Activated CD4-positive, alpha-beta memory T cell treated with anti-CD3 and anti-CD28 coated beads, Interleukin-2, amount 10 ng/mL, durations not matched to agents 7 days and 5 days (primary cell): ENCODE results near the gene NYAP1. TPM values are rescaled to one million over a fixed set of nuclear protein-coding genes. Genes with fewer than 3 reads are reported as not detected.
"Not testable (repeated sequence)": the region's sequence is repeated elsewhere in the genome, so short reads cannot be mapped to it uniquely, and the experiment has no call there.

Experiments used
- CTCF ChIA-PET: fragments of 350-600 bp; sonication (Branson Sonifier 250); formaldehyde crosslinking; loops from one replicate; lab custom pipeline; 2021; ENCODE audit warnings: antibody characterized with exemption, inconsistent platforms; lab: Charles Lee
- POLR2A ChIA-PET: fragments of 350-600 bp; sonication (Branson Sonifier 250); formaldehyde crosslinking; loops from one replicate; lab custom pipeline; 2021; ENCODE audit warnings: antibody characterized with exemption; lab: Charles Lee
- DNase-seq: peaks from one replicate; pipeline ENCODE4 v3.0.0-alpha.2; 2020
- H3K27ac Mint-ChIP-seq: one replicate; pipeline ENCODE4 v1.8.0; 2021; ENCODE audit warnings: mild to moderate bottlenecking, mixed read lengths
- H3K27me3 Mint-ChIP-seq: one replicate; pipeline ENCODE4 v1.8.0; 2021; ENCODE audit warnings: mixed read lengths
- H3K36me3 Mint-ChIP-seq: one replicate; pipeline ENCODE4 v1.8.0; 2021; ENCODE audit warnings: low read depth, mixed read lengths
- H3K4me1 Mint-ChIP-seq: one replicate; pipeline ENCODE4 v1.8.0; 2021; ENCODE audit warnings: mixed read lengths
- H3K4me3 Mint-ChIP-seq: one replicate; pipeline ENCODE4 v1.8.0; 2021; ENCODE audit warnings: mild to moderate bottlenecking, mixed read lengths
- H3K9me3 Mint-ChIP-seq: one replicate; pipeline ENCODE4 v1.8.0; 2021; ENCODE audit warnings: mixed read lengths
- total RNA-seq, 2 experiments: library from RNA; stranded (reverse); gene quantifications; one replicate each; pipeline ENCODE4 v1.2.3, GENCODE V29; 2021

Gene NYAP1
- total RNA-seq, 2 experiments from 2014 or later, result 0.05 to 0.13 TPM

DNA sequence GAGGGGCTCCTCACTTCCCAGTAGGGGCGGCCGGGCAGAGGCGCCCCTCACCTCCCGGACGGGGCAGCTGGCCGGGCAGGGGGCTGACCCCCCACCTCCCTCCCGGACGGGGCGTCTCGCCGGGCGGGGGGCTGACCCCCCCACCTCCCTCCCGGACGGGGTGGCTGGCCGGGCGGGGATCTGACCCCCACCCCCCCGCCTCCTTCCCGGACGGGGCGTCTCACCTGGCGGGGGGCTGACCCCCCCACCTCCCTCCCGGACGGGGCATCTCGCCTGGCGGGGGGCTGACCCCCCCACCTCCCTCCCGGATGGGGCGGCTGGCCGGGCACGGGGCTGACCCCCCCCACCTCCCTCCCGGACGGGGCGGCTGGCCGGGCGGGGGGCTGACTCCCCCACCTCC is 39.5 kb downstream of the NYAP1 start:
- DNase-seq, H3K4me1 Mint-ChIP-seq, H3K27me3 Mint-ChIP-seq, H3K36me3 Mint-ChIP-seq, H3K4me3 Mint-ChIP-seq, H3K9me3 Mint-ChIP-seq, H3K27ac Mint-ChIP-seq, POLR2A ChIA-PET, CTCF ChIA-PET: not testable (repeated sequence)

DNA sequence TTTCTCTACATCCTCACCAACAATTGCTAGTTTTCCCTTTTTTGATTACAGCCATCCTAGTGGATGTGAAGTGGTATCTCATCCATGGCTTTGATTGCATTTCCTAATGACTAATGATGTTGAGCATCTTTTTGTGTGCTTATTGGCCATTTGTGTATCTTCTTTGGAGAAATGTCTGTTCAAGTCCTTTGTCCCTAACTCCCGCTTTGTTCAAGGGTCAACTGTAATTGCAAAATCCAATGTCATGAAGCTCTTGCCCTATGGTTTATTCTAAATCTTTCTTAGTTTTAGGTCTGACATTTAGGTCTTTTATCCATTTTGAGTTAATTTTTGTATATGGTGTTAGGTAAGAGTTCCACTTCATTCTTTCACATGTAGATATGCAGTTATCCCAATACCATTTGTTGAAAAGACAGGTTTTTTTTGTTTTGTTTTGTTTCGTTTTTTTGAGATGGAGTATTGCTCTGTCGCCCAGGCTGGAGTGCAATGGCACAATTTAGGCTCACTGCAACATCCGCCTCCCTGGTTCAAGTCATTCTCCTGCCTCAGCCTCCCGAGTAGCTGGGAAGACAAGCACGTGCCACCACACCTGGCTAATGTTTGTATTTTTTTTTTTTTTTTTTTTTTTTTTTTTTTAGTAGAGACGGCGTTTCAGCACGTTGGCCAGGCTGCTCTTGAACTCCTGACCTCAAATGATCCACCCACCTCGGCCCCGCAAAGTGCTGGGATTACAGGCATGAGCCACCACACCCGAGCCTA is 44.6 kb downstream of the NYAP1 start:
- not testable (repeated sequence) for H3K4me1 Mint-ChIP-seq, H3K4me3 Mint-ChIP-seq, DNase-seq, H3K36me3 Mint-ChIP-seq, H3K27ac Mint-ChIP-seq, H3K27me3 Mint-ChIP-seq, H3K9me3 Mint-ChIP-seq
- POLR2A ChIA-PET, result interaction anchor here (1.5 kb wide), 1 partner anchor 11 kb away, joined by 5 read pairs; the partner anchor contains the start of gene AGFG2
- CTCF ChIA-PET, result interaction anchor here (1.8 kb wide), 1 partner anchor 31 kb away, joined by 12 read pairs; no protein-coding TSS in a partner anchor

DNA sequence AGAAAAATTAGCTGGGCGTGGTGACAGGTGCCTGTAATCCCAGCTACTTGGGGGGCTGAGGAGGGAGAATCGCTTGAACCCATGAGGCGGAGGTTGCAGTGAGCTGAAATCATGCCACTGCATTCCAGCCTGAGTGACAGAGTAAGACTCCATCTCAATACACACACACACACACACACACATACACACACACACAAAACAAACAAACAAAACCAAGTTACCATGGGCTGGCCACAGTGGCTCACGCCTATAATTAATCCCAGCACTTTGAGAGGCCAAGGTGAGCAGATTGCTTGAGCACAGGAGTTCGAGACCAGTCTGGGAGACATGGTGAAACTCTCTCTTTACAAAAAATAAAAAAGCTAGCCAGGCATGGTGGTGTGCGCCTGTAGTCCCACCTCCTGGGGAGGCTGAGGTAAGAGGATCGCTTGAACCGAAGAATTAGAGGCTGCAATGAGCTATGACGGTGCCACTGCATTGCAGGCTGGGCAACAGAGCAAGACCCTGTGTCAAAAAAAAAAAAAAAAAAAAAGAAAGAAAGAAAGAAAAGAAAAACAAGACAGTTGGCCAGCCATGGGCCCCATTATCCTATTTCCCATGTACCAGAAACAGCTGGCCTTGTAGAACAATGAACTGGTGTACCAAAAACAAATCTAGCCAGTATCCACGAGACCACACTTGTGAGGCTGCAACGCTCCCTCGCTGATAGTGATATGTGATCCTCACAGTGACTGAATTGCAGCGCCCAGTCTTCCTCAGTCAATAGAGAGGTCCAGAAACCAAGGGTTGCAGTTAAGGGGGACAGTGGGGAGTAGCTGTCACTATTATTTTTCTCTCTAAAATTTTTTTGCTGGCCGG is 48.7 kb downstream of the NYAP1 start:
- no peaks in the 10 kb centered on the region for H3K36me3 Mint-ChIP-seq
- DNase-seq, result no peak
- H3K27ac Mint-ChIP-seq, result no peak overlapping the region
- POLR2A ChIA-PET, result interaction anchor here (1.3 kb wide), 1 partner anchor 17 kb away, joined by 3 read pairs; no protein-coding TSS in a partner anchor
- no peaks in the 10 kb centered on the region for H3K27me3 Mint-ChIP-seq
- CTCF ChIA-PET, result interaction anchor here (1.6 to 2.3 kb wide), 2 partner anchors 16 to 28 kb away, joined by 4 to 7 read pairs; no protein-coding TSS in a partner anchor
- no peak overlapping the region for H3K4me3 Mint-ChIP-seq
- H3K9me3 Mint-ChIP-seq, result no peaks in the 10 kb centered on the region
- H3K4me1 Mint-ChIP-seq, result peaks cover 8% of the 10 kb centered on the region

DNA sequence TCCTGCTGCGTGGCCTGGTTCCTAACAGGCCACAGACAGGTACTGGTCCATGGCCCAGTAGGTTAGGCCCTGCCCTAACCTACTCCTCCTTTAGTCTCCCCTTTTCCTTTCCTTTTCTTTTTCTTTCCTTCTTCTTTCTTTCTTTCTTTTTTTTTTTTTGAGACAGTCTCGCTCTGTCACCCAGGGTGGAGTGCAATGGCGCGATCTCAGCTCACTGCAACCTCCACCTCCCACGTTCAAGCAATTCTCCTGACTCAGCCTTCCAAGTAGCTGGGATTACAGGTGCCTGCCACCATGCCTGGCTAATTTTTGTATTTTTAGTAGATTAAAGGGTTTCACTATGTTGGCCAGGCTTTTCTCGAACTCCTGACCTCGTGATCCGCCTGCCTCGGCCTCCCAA is 52.3 kb downstream of the NYAP1 start:
- H3K9me3 Mint-ChIP-seq, H3K27me3 Mint-ChIP-seq, DNase-seq, H3K36me3 Mint-ChIP-seq, H3K4me3 Mint-ChIP-seq, CTCF ChIA-PET, H3K27ac Mint-ChIP-seq: not testable (repeated sequence)
- H3K4me1 Mint-ChIP-seq, result peaks cover 21% of the 10 kb centered on the region
- POLR2A ChIA-PET, result interaction anchor here (0.8 kb wide), 1 partner anchor 9 kb away, joined by 3 read pairs; no protein-coding TSS in a partner anchor

DNA sequence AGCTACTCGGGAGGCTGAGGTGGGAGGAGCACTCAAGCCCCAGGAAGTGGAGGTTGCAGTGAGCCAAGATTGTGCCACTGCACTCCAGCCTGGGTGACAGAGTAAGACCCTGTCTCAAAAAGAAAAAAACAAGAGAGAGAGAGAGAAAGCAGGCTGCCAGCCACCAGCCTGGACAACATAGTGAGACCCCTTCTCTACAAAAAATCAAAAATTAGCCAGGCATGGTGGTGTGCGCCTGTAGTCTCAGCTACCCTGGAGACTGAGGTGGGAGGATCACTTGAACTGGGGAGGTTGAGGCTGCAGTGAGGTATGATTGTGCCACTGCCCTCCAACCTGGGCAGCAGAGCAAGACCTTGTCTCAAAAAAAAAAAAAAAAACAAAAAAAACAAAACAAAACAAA is 53.0 kb downstream of the NYAP1 start:
- CTCF ChIA-PET, H3K27me3 Mint-ChIP-seq, H3K27ac Mint-ChIP-seq: not testable (repeated sequence)

DNA sequence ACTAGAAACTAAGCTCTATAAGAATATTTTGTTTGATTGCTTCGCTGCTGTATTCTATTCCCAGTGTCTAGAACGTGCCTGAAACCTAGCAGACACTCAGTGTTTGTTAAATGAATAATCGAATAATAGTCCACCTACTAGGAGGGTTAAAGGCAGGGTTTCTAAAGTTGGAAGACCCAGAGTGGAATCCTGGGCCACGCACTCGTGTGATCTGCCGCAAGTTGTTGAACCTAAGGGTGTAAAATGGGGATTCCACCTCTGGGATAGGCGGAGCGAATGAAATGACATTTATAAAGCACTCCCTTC is 54.6 kb downstream of the NYAP1 start:
- POLR2A ChIA-PET, result interaction anchor here (1.0 to 3.2 kb wide), 12 partner anchors 11 to 168 kb away, joined by 3 to 32 read pairs (median 6); partner anchors contain the start of genes FBXO24, LRCH4, MEPCE and POP7
- H3K9me3 Mint-ChIP-seq, result no peaks in the 10 kb centered on the region
- no peak for DNase-seq
- H3K36me3 Mint-ChIP-seq, result peaks cover 21% of the 10 kb centered on the region
- peak overlapping the region; percentile 97 for H3K4me3 Mint-ChIP-seq
- H3K27ac Mint-ChIP-seq, result peak overlapping the region; percentile 87
- H3K4me1 Mint-ChIP-seq, result peaks cover 43% of the 10 kb centered on the region
- CTCF ChIA-PET, result interaction anchor here (1.8 to 1.9 kb wide), 2 partner anchors 26 to 56 kb away, joined by 7 to 8 read pairs; no protein-coding TSS in a partner anchor
- H3K27me3 Mint-ChIP-seq, result no peaks in the 10 kb centered on the region

More for the DNA sequence above, 53.0 kb downstream of the NYAP1 start:
- Mint-ChIP-seq H3K36me3 (peaks cover 16% of the 10 kb centered on the region), H3K4me1 (peaks cover 28% of the 10 kb centered on the region)
- DNase-seq, H3K9me3 Mint-ChIP-seq, POLR2A ChIA-PET, H3K4me3 Mint-ChIP-seq: not testable (repeated sequence)

DNA sequence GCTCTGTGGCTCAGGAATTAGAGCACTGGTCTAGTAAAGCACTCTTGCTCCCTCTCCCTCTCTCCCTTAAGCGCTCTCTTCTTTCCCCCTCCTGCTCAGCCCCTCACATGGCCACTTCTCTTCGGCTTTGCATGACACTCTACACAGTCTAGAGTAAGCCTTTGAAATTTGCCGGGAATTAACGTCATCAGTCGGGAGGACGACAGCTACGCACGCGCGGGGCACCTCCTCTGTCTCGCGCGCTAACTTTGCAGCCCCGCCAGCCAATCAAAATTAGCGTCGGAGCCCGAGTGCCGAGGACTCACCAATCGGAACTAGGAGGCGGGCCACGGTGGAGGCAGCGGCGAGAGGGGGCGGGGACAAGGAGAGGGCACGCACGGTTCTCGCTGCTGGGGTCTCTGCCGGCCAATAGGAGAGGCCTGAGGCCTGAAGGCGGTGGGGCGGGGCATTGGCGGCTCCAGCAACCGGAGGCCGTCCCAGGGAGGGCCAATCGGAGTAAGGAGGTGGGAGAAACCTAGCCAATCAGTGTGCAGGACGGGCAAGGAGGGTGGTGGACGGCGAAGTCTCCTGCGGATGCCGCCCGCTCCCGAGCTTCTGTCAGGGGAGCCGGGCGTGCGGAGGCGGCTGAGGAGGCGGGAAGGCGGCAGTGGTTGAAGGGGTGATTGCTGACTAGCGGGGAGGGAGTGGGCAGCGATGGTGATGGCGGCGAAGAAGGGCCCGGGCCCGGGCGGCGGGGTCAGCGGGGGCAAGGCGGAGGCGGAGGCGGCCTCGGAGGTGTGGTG is 55.1 kb downstream of the NYAP1 start, which contains the start of gene AGFG2:
Gene AGFG2, plus strand, starts transcription at position 550 of the 782 bp plus-strand sequence. Its CDS starts 144 bp downstream, at position 694.
- H3K36me3 Mint-ChIP-seq, result peaks cover 23% of the 10 kb centered on the region
- ChIA-PET CTCF (interaction anchor here (1.2 to 2.3 kb wide), 7 partner anchors 9 to 63 kb away, joined by 3 to 11 read pairs (median 7); no protein-coding TSS in a partner anchor), POLR2A (interaction anchor here (0.8 to 3.2 kb wide), 19 partner anchors 10 to 438 kb away, joined by 3 to 32 read pairs (median 4); partner anchors contain the start of genes AP4M1, FBXO24, LRCH4 and MCM7)
- DNase-seq, result peak; percentile 100
- H3K9me3 Mint-ChIP-seq, result no peaks in the 10 kb centered on the region
- peaks cover 49% of the 10 kb centered on the region for H3K4me1 Mint-ChIP-seq
- H3K4me3 Mint-ChIP-seq, result peak within 1 kb of the TSS; percentile 97
- peak within 1 kb of the TSS; percentile 87 for H3K27ac Mint-ChIP-seq
- no peaks in the 10 kb centered on the region for H3K27me3 Mint-ChIP-seq

DNA sequence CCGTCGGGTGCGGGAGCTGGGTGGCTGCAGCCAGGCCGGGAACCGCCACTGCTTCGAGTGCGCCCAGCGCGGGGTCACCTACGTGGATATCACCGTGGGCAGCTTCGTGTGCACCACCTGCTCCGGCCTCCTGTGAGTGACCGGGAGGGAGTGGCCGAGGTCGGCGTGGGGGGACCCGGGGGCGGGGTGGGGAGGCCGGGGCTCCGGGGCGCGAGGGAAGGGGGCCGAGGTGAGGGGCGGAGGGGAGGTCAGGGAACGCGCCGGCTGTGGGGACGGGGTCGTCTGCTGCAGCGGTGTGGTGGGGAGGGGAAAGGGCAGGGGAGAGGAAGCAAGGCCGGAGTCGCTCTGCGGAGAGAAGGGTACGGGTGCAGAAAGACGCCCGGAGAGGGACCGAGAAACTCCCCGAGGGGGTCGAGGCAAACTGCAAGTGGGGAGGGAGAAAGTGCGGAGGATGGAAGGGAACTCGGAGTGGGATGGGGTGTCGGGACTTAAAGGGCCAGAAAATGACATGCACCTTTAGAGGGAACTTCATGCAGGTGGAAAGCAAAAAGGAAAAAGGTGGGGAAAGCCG is 55.8 kb downstream of the NYAP1 start:
- ChIA-PET CTCF (interaction anchor here (1.2 to 2.3 kb wide), 7 partner anchors 9 to 64 kb away, joined by 3 to 11 read pairs (median 7); no protein-coding TSS in a partner anchor), POLR2A (interaction anchor here (0.8 to 3.2 kb wide), 17 partner anchors 9 to 438 kb away, joined by 3 to 32 read pairs (median 4); partner anchors contain the start of genes AP4M1, FBXO24, LRCH4 and MCM7)
- Mint-ChIP-seq H3K9me3 (no peaks in the 10 kb centered on the region), H3K27me3 (no peaks in the 10 kb centered on the region), H3K4me3 (peak overlapping the region; percentile 97), H3K36me3 (peaks cover 28% of the 10 kb centered on the region), H3K27ac (peak overlapping the region; percentile 87), H3K4me1 (peaks cover 55% of the 10 kb centered on the region)
- DNase-seq, result peak; percentile 35

DNA sequence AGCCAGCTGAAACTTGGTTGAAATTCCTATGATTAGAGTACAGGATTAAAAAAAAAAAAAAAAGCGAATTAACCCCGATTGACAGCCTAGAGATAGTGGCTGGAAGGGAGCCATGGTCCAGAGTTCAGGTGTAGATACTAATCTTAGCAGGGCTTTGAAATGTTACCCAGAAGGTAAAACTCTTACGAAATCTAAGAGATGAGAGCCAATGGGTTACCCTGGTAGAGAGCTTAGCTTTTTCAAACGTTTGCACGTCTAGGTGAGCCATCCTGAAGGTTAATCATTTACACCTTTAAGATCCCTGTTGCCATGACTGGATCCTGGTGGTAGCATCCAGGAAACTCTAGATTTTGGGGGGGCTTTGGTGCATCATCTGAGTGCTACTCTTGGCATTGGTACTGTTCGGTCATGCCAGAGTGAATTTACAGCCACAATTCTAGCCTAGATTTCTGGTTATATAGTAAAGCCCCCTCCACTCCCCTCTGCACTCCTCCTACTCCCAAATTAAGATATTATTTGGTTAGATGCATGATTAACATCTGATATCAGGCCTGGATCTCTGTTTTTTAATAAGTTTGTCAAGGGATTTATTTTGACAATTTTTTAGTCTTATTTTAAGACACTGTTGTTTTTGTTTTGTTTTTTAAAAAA is 56.5 kb downstream of the NYAP1 start:
- POLR2A ChIA-PET, result interaction anchor here (0.8 to 3.2 kb wide), 7 partner anchors 9 to 439 kb away, joined by 3 to 22 read pairs (median 5); partner anchors contain the start of genes AP4M1, FBXO24, LRCH4 and MCM7
- Mint-ChIP-seq H3K4me1 (peaks cover 62% of the 10 kb centered on the region), H3K9me3 (no peaks in the 10 kb centered on the region), H3K27ac (peak overlapping the region; percentile 76), H3K4me3 (peak overlapping the region; percentile 97), H3K36me3 (peaks cover 31% of the 10 kb centered on the region), H3K27me3 (no peaks in the 10 kb centered on the region)
- DNase-seq, result no peak
- CTCF ChIA-PET, result interaction anchor here (1.5 to 11.6 kb wide), 5 partner anchors 8 to 63 kb away, joined by 5 to 144 read pairs (median 11); no protein-coding TSS in a partner anchor

DNA sequence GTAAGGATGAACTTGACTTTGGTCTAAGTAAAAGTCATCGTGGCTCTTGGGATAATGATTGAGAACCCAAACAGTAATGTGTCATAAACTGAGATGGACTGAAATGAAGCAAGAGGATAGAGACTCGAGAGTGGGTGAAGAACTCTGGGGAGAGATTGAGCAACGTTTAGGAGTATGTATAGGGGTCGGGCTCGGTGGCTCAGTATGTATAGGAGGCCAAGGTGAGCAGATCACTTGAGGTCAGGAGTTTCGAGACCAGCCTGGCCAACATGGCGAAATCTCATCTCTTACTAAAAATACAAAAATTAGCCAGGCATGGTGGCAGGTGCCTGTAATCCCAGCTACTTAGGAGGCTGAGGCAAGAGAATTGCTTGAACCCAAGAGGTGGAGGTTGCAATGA is 57.6 kb downstream of the NYAP1 start:
- Mint-ChIP-seq H3K4me3 (peak overlapping the region; percentile 97), H3K4me1 (peaks cover 73% of the 10 kb centered on the region), H3K27ac (peak overlapping the region; percentile 96), H3K36me3 (peaks cover 32% of the 10 kb centered on the region)
- not testable (repeated sequence) for H3K27me3 Mint-ChIP-seq, DNase-seq, H3K9me3 Mint-ChIP-seq
- CTCF ChIA-PET, result interaction anchor here (1.1 to 11.6 kb wide), 7 partner anchors 12 to 126 kb away, joined by 3 to 144 read pairs (median 4); no protein-coding TSS in a partner anchor
- POLR2A ChIA-PET, result interaction anchor here (0.8 to 2.1 kb wide), 5 partner anchors 9 to 112 kb away, joined by 3 to 15 read pairs (median 7); partner anchors contain the start of genes MEPCE and ZCWPW1

DNA sequence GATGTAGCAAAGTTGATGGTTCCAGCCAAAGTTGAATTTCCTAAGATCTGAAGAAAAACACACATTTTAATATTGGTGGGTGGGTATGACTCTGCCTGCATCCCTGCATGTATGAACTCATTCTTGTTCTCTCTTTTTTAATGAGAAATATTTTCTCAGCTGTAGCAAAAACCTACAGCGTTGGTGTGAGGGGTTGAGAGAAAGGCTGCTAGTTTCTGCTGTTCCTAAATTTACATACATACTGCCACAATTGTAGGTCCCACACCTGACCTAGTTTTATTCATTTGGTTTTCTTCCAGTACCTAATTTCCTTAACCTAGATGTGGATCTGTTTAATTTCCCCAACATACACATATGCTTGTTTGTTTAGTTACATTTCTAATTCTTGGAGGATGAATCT is 59.9 kb downstream of the NYAP1 start:
- Mint-ChIP-seq H3K27me3 (no peaks in the 10 kb centered on the region), H3K27ac (peak overlapping the region; percentile 96), H3K36me3 (peaks cover 41% of the 10 kb centered on the region), H3K9me3 (no peaks in the 10 kb centered on the region), H3K4me1 (peaks cover 90% of the 10 kb centered on the region), H3K4me3 (peak overlapping the region; percentile 97)
- no peak for DNase-seq
- ChIA-PET POLR2A (interaction anchor here (1.3 to 2.9 kb wide), 7 partner anchors 10 to 331 kb away, joined by 3 to 17 read pairs (median 4); partner anchors contain the start of genes FBXO24, LRCH4, MEPCE and SRRT), CTCF (interaction anchor here (1.2 to 11.6 kb wide), 2 partner anchors 17 to 74 kb away, joined by 4 to 144 read pairs; no protein-coding TSS in a partner anchor)
